NCI-H82 treated with DMSO at 0.1 percent for 48 hours (cell line): Measurements from ENCODE around the gene ZBTB45.
"Not testable (repeated sequence)": the region's sequence is repeated elsewhere in the genome, so short reads cannot be mapped to it uniquely, and the experiment has no call there.

Source experiments
- DNase-seq: peaks from one replicate; lab custom pipeline; 2025; ENCODE audit not compliant: unreplicated experiment; lab: John Stamatoyannopoulos, UW

ZBTB45 gene

DNA sequence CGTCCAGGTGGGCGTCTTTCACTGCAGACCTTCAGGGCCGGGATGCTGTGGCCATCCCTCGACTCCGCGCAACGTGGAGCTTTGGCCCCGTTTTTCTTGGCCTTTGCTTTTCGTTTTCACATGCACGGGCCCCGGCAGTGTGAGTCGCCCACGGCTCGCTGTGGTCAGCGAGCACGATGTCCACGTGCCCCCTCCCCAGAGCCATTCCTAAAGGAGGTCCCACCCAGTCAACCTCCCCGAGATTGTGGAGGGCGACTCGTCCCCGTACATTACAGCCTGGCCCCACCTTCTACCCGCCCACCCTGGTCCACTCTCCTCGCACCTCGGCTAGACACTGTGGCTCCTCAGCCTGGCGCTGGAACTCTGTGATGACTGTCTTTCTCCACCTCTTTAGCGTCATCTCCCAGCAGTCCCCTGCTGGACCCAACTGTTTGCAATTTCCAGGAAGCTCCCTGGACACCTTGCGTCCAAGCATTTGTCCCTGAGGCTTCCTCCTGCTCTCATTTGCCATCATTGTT lies 43.1 kb downstream of the ZBTB45 start:
- DNase-seq: no peak

DNA sequence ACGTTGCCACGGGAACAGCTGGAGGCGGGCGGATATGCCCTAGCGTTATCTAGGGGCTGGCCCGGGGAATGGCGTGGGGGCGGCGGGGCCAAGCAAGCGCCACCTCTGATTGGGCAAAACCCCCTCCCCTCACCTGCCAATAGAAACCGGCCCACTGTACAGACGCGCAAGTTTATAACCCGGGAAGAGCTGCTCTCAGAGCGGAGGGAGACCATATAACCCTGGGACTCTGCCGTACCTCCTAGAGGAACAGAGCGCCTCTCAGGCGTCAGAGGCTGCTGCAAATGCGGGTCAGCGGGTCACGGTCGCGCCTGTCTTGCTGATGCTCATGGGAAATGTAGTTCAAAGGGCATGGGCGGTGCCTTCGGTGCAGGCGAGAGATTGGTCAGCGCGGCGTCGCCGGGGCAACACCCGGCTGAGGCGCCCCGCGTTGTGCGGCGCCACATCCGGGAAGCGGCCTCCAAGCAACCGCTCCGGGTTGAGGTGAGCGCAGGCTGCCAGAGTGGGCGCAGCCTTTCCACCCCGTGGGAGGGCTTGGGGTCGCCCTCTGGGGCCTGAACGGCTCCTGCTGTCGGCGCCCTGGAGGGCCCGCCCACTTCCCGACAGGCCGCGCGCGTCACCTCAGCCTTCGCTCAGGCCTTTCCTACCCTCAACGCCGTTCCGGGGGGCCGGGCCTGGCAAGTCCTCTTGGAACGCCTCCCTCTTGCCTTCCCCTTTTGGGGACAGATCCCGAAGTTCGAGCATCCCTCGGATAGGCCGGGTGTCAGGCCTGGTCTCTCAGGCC lies 43.7 kb downstream of the ZBTB45 start, which contains the start of gene ZNF446:
ZNF446 (plus strand) TSS at position 639 of the 784 bp plus-strand sequence. CDS start 867 bp downstream, outside the sequence.
- peak; percentile 94 for DNase-seq

DNA sequence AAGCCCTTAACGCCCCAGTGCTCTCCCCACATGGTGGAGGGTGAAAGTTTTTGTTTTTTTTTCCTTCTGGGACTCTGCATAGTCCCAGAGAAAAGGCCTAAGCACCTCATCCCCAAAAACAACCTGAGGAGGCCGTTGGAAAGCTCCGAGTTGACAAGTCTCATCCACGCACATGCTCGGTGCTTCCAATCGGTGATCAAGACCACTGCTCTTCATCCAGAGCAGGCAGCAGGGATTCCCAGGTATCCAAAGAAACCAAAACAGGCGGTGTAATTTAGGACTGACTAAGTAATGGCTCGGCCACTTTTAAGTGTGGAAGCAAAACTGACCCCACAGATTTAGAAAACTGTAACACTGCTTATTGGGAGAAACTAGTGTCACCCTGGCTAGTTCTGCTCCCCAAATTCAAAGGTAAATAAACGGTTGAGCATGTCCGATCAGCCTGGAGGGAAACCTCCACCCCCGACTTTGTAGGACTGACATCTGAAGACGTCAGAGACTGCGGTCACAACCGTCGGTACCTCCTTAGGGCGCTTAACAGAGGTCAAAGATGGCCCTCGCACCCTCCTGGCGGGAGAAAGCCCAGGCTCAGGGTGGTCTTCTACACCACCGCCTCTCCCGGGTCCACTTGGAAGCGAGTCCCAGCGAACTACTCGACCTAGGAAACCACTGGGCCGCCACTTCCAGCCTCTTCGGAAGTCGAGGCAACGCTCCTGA lies 44.5 kb downstream of the ZBTB45 start:
- no peak for DNase-seq

DNA sequence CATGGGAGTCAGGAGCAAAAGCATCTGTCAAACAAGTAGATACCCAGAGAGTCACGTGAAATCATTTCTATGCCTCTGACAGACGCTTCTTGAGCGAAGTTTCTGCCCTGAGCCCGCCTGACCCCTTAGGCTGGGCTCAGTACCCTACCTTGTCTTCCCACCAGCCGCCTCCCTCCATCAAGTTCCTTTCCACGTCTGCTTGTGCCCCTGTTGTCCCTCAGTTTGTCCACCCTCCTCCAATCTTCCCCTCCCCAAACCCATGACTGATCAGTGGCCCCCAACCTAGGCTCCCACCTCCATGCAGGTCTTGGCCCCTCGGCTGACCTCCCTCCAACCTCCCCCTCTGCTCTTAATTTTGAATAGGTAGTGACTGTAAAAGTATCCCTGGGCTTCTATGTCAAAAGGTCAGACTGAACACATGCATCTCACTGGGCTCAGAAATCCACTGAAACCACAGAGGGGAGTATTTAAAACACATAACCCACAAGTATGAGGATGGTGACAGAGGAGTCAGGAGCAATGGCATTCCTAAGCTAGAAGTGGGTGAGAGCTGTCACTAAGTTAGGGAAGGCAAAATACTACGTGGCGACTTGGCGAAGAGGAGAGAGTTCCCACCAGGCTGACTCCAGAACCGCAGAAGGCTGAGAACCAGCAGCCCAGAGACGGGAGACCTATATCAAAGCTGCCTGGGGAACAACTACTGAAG lies 45.2 kb downstream of the ZBTB45 start:
- DNase-seq: no peak

DNA sequence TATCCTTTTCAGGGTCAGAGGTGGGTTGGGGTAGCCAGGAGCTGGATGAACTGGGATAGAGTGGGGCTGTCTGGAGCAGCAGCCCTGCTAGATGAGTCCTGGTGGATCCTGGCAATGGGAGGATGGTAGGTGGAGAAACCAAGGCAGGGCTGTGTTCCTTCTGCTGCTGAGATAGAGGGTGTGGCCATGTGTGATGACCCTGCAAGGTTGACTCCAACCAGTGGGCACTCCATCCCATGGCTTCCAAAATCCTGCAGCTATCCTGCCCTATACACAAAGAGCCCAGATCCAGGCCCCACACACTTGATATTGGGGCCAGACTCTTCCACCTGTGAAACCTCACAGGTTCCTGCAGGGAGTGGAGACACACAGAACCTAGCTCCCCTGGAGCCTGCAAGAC lies 45.8 kb downstream of the ZBTB45 start:
- no peak for DNase-seq

DNA sequence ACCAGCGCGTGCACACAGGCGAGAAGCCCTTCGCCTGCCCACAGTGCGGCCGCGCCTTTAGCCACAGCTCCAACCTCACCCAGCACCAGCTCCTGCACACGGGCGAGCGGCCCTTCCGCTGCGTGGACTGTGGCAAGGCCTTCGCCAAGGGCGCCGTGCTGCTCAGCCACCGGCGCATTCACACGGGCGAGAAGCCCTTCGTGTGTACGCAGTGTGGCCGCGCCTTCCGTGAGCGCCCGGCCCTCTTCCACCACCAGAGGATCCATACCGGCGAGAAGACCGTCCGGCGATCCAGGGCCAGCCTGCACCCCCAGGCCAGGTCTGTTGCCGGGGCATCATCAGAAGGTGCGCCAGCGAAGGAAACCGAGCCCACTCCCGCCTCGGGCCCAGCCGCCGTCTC lies 47.9 kb downstream of the ZBTB45 start:
- DNase-seq: no peak

DNA sequence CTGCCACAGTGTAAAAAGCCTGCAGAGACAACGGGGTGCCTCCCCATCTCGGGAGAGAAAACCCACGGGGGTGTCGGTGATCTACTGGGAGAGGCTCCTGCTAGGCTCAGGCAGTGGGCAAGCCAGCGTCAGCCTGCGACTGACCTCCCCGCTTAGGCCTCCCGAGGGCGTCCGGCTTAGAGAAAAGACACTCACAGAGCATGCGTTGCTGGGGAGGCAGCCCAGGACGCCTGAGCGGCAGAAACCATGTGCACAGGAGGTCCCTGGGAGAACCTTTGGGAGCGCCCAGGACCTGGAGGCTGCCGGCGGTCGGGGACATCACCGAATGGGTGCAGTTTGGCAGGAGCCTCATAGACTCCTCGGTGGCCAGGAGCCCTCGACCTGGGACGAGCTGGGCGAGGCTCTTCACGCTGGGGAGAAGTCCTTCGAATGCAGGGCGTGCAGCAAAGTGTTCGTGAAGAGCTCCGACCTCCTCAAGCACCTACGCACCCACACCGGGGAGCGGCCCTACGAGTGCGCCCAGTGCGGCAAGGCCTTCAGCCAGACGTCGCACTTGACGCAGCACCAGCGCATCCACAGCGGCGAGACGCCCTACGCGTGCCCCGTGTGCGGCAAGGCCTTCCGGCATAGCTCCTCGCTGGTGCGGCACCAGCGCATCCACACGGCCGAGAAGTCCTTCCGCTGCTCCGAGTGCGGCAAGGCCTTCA lies 48.6 kb downstream of the ZBTB45 start:
- DNase-seq: not testable (repeated sequence)

DNA sequence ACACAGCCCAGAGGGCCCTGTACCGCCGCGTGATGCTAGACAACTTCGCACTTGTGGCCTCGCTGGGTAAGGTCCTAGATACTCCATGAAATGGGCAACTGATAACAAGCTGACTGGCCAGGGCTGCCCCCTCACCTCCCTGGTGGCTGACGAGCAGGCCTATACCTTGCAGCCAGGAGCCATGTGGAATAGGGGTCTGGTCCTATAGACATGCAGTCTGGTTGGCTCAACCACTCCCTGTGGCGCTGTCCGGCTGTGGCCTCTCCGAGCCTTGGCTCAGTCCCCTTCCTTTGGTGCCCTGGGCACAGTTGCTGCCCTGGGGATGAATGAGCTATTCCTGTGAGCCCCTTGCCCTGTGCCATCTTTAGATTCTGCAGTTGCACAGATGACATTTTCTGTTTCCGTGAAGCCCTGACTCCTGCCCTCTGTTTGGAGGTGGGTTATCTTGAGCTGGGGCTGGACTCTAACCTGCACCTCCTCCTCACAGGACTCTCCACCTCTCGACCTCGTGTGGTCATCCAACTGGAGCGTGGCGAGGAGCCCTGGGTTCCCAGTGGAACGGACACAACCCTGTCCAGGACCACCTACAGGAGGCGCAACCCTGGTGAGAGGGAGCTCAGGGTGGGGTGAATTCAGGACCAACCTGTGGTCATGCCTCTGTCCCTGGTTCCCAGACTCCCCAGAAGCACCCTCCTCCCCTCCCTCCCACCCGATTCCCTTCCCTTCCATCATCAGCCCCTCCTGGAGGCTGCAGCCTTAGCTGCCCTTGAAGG lies 50.2 kb downstream of the ZBTB45 start:
- no peak for DNase-seq

DNA sequence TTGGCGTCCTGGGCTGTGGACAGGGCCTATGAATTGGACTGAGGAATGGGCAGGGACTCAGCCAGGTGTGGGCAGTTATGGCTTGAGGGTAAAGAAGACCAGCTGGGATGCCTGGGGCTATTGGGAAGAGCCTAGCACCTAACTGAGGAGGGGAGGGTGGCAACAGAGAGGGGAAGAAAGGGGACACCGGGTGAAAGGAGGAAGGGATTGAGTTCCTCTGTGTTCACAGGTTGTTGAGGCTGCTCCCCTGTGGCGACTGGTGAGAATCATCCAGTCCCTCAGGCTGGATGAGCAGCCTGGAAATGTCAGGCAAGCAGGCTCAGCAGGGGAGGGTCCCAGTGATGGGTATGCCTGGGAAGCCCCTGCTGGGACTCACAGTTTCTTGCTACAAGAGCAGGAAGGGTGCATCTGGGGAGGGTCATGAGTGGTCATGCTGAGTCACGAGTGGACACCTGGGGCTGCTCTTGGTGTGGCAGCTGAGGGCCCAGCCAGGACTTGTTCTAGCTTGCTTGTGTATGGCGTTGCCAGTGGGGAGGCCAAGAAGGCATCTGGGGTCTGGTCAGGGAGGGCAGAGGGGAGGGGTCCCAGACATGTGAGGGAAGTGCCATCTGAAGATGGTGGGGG lies 51.3 kb downstream of the ZBTB45 start:
- no peak for DNase-seq

DNA sequence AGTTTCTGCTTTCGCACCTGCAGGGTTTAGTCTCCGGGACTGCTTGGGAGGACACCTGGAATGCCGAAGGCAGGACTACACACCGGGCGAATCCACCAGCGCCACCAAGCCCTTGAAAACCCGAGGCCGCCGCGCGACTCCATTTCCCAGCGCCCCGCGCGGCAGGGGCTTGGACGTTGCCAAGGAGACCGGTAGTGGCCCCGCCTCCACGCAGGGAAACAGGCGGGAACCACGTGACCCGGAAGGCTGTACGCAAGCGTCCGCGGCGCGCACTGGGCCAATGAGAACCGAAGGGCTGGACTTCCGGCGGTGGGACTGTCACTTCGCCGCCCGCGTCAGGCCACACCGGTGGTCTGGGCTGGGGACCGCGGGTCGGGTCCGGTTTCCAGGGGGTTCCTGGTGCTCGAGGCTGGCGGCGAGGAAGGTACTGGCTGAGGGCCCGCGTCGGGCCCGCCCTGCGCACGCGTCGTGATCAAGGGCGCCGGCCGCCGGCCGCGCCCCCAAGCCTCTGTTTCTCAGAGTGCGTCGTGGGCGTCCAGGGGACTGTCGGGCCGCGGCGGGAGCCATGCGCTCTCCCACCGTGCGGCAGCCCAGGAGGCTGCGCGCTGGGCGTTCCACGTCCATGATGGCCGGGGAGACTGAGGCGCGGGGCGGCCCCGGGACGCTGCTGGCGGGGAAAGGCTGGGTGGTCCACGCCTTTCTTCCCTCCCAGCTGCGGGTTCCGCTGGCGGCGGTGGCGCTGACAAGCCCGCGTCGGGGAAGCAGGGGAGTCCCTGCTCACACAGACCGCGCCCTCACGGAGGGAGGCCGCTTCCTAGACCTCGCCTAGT lies 52.6 kb downstream of the ZBTB45 start, which contains the start of gene ZNF324:
ZNF324 (plus strand) TSS at position 321 of the 830 bp plus-strand sequence. CDS start 2,106 bp downstream, outside the sequence.
- peak; percentile 93 for DNase-seq

DNA sequence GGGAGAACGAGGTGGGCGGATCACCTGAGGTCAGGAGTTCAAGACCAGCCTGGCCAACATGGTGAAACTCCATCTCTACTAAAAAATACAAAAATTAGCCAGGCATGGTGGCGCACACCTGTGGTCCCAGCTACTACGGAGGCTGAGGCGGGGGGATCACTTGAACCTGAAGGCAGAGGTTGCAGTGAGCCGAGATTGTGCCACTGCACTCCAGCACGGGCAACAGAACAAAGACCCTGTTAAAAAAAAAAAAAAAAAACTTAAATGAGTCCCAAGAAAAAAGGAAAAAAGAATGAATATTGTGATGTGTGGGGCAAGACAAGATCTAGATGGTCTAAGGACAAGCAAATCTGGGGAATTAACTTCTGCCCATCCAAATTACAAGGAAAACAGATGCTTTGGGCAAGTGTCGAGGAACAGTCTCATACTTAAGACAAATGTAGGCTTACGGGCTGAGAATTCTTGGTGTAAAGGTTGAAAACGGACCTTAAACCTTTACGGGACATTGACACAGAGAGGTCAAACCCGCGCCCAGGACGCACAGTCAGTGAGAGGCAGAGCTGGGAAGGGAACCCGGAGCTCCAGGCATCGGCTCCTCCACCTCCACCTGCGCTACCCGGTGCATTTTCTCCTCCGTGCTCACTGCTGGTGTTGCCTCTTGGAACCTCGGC lies 53.4 kb downstream of the ZBTB45 start:
- DNase-seq: no peak
